ENCODE data around the gene SPPL3.

DNA sequence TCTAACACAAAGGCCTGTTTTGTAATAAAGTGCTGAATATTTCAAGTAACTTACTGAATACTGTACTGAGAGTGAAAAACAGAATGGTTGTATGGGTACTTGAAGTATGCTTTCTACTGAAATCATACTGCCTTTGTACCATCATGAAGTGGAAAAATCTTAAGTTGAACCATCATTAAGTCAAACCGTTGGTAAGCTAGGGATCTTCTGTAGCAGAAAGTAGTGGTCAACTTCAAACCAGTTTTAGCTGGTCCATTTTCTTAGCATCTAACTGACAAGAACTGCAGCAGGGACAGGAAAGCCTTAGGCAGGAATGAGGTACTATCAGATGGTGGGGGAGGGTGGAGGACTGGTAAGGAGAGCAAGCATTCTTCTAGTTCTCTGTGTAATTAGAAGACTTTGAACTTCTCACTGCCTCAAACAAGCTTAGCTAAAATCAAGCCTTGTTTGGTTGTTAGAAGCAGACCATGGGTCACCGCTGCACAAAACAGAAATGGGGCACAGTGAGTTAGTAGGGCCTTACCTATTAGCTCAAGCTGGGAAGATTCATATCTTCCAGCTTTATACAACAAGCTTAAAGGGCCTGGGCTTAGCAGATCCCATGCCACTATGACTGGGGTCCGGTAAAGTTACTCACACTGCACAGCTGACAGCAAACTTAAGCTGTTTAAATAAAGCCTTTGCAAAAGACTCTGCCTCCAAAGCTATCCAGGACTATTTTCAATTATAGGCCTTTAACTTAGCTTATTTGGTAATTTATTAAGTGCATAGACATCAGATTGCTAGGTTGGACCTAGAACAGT, 104.7 kb downstream of the SPPL3 start:
- TF ChIP-seq POLR2A (IDR thresholded peaks at IDR 0.05; ENCODE audit: low read length) (no peak), GATA1 (IDR thresholded peaks at IDR 0.05; ENCODE audit: low read depth, low read length) (no peak)

Data from erythroblast (primary cell).